OCI-LY1 (cell line): ENCODE data around the gene PDE1C.

Source experiments
- CTCF ChIP-seq: fragments of 200-600 bp; sonication (generic), shearing (Covaris generic); IDR thresholded peaks from 2 replicates; pipeline ENCODE4 v1.5.1; 2017; ENCODE audit warnings: mild to moderate bottlenecking, antibody characterized with exemption, low read length, moderate library complexity, mixed read lengths
- EZH2 ChIP-seq: fragments of 200-600 bp; sonication (generic), shearing (Covaris generic); IDR thresholded peaks from 2 replicates; pipeline ENCODE4 v1.8.0; 2017; ENCODE audit warnings: borderline replicate concordance, mixed run types, mild to moderate bottlenecking, antibody characterized with exemption, low read length, moderate library complexity, mixed read lengths

- TF ChIP-seq CTCF (no peak), EZH2 (no peak)
Observed at GRCh38 chr7:31979690-31980330, 90.4 kb downstream of the PDE1C start.
